Fibroblast of lung (primary cell): ENCODE data around the gene APBB1.

Experiments
- EZH2 ChIP-seq: IDR thresholded peaks from 2 replicates; pipeline ENCODE4 v1.5.1; 2012; ENCODE audit warnings: low read length, control low read depth, mild to moderate bottlenecking; ENCODE audit errors: missing control alignments
- TF ChIP-seq, protein P1 (sequence below), 2 donors: IDR thresholded peaks in 1 of 2; conservative IDR thresholded peaks in 1 of 2; 1 replicate in 1 of 2; 2 replicates in 1 of 2; pipeline ENCODE4 v1.5.1; 2011 to 2012; ENCODE audit warnings: low read length in 2 of 2, control low read depth in 1 of 2, inconsistent platforms in 1 of 2, low read depth in 1 of 2, mild to moderate bottlenecking in 1 of 2

- TF ChIP-seq, protein P1, sequence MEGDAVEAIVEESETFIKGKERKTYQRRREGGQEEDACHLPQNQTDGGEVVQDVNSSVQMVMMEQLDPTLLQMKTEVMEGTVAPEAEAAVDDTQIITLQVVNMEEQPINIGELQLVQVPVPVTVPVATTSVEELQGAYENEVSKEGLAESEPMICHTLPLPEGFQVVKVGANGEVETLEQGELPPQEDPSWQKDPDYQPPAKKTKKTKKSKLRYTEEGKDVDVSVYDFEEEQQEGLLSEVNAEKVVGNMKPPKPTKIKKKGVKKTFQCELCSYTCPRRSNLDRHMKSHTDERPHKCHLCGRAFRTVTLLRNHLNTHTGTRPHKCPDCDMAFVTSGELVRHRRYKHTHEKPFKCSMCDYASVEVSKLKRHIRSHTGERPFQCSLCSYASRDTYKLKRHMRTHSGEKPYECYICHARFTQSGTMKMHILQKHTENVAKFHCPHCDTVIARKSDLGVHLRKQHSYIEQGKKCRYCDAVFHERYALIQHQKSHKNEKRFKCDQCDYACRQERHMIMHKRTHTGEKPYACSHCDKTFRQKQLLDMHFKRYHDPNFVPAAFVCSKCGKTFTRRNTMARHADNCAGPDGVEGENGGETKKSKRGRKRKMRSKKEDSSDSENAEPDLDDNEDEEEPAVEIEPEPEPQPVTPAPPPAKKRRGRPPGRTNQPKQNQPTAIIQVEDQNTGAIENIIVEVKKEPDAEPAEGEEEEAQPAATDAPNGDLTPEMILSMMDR (conservative IDR thresholded peaks at IDR 0.05 in 1 of 2, IDR thresholded peaks at IDR 0.05 in 1 of 2; ENCODE audit: low read depth in 1 of 2, low read length in 2 of 2) = no peak
- no peak for TF ChIP-seq EZH2
Measured at GRCh38 chr11:6378640-6378989, 40.3 kb downstream of the APBB1 start.
